BJ (cell line): ENCODE results near the gene JAK1. TPM values are rescaled to one million over a fixed set of nuclear protein-coding genes. Genes with fewer than 3 reads are reported as not detected.

Experiments
- CTCF ChIA-PET: fragments of 350-600 bp; formaldehyde crosslinking; extraction: SDS; loops from one replicate; lab custom pipeline; 2021; ENCODE audit warnings: antibody characterized with exemption, inconsistent platforms; lab: Yijun Ruan, JAX
- POLR2A ChIA-PET: fragments of 300-600 bp; sonication (Branson Sonifier 250); formaldehyde crosslinking; extraction: SDS; loops from one replicate; lab custom pipeline; 2021; ENCODE audit warnings: antibody characterized with exemption; lab: Charles Lee
- DNase-seq: peaks from one replicate; pipeline ENCODE4 v3.0.0-alpha.2; 2011; ENCODE audit warnings: low read depth
- H3K27me3 ChIP-seq: 2 replicates; pipeline ENCODE4 v1.6.0; 2011; ENCODE audit warnings: low read length; ENCODE audit not compliant: control insufficient read depth, insufficient read depth
- H3K36me3 ChIP-seq: 2 replicates; pipeline ENCODE4 v1.5.1; 2011; ENCODE audit warnings: low read length; ENCODE audit not compliant: control insufficient read depth, insufficient read depth
- H3K4me3 ChIP-seq: 2 replicates; pipeline ENCODE4 v1.5.1; 2011; ENCODE audit warnings: low read depth, mild to moderate bottlenecking, control low read depth, low read length
- polyA minus RNA-seq: library from RNA; depleted of rRNA, polyadenylated mRNA; stranded (reverse); fragments of >200 nt; gene quantifications from 2 replicates; pipeline ENCODE4 v1.2.3, GENCODE V29; 2011; rRNA and poly(A)+ RNA removed
- polyA plus RNA-seq: library from polyadenylated mRNA; depleted of rRNA; stranded (reverse); fragments of >200 nt; gene quantifications from 2 replicates; pipeline ENCODE4 v1.2.3, GENCODE V29; 2011; rRNA removed
- TF ChIP-seq, protein P1 (sequence below): IDR thresholded peaks from 2 replicates; pipeline ENCODE4 v1.5.1; 2011; ENCODE audit warnings: low read depth, mild to moderate bottlenecking, control low read depth, inconsistent platforms, low read length, moderate library complexity; ENCODE audit not compliant: insufficient read depth

JAK1 gene
- polyA plus RNA-seq: 95.0 and 121 TPM in 2 replicates
- polyA minus RNA-seq: 110 and 124 TPM in 2 replicates

DNA sequence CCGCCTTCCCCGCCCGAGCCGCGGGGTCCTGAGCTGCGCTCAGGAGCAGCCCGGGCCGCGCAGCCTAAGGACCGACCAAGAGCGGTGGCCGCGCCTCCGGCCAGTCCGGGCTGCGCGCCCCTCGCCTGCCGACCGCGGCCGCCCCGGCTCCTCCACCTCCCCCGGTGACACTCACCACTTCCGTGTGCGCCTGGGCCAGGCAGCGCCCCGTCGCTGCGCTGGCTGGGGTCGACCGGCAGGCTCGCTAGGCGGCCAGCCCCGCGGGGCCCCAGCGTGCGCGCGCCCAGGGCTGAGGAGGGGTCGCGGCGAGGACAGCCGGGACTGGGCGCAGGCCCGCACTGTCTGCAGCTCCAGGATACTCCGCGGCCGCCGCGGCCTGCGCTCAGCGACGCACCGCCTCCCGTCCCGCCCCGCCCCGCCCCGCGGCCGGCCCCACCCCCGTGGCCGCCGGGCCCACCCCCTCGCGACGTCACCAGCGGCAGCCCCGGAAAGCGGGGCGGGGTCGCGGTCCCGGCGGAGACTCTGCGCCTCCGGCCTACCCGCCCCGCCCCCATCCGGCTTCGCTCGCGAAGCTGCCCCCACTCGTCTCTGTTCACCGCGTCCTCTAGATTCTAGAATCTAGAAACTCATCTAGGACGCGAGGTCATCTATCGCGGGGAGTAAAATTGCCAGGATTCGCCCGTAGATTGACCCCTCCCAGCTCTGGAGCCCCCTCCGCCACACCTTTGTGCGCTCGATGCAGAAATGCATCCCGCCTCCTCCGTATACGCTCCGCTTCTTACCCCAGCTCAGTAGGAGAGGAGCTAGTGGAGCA, at the start of gene JAK1:
Gene JAK1 (minus strand): TSS at position 392 of the 814 bp plus-strand sequence. CDS start 80,285 bp downstream, outside the sequence.
- POLR2A ChIA-PET: interaction anchor here (0.5 to 0.6 kb wide), 3 partner anchors 68 to 288 kb away, joined by 3 to 5 read pairs (median 3); no protein-coding TSS in a partner anchor
- Histone ChIP-seq H3K4me3 (peak within 1 kb of the TSS; percentile 70), H3K36me3 (no peaks in the 10 kb centered on the region), H3K27me3 (no peaks in the 10 kb centered on the region)
- TF ChIP-seq, protein P1, sequence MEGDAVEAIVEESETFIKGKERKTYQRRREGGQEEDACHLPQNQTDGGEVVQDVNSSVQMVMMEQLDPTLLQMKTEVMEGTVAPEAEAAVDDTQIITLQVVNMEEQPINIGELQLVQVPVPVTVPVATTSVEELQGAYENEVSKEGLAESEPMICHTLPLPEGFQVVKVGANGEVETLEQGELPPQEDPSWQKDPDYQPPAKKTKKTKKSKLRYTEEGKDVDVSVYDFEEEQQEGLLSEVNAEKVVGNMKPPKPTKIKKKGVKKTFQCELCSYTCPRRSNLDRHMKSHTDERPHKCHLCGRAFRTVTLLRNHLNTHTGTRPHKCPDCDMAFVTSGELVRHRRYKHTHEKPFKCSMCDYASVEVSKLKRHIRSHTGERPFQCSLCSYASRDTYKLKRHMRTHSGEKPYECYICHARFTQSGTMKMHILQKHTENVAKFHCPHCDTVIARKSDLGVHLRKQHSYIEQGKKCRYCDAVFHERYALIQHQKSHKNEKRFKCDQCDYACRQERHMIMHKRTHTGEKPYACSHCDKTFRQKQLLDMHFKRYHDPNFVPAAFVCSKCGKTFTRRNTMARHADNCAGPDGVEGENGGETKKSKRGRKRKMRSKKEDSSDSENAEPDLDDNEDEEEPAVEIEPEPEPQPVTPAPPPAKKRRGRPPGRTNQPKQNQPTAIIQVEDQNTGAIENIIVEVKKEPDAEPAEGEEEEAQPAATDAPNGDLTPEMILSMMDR: no peak
- DNase-seq: no peak
- CTCF ChIA-PET: interaction anchor here (0.7 to 1.1 kb wide), 6 partner anchors 13 to 242 kb away, joined by 3 read pairs; no protein-coding TSS in a partner anchor

- CTCF ChIA-PET: no interaction called here
- Histone ChIP-seq H3K27me3 (no peaks in the 10 kb centered on the region), H3K4me3 (no peak overlapping the region), H3K36me3 (no peaks in the 10 kb centered on the region)
- DNase-seq: no peak
- TF ChIP-seq, protein P1: no peak
- POLR2A ChIA-PET: no interaction called here
Observed at GRCh38 chr1:65014321-65014720, 48.0 kb upstream of the JAK1 start.

GRCh38 chr1:65011983-65012382, 45.6 kb upstream of the JAK1 start:
- Histone ChIP-seq H3K4me3 (no peak overlapping the region), H3K27me3 (no peaks in the 10 kb centered on the region), H3K36me3 (no peaks in the 10 kb centered on the region)
- CTCF ChIA-PET: interaction anchor here (1.9 kb wide), 1 partner anchor 9 kb away, joined by 8 read pairs; no protein-coding TSS in a partner anchor
- POLR2A ChIA-PET: no interaction called here
- TF ChIP-seq, protein P1: no peak
- DNase-seq: no peak

GRCh38 chr1:65009724-65010420, 43.5 kb upstream of the JAK1 start:
- CTCF ChIA-PET: interaction anchor here (1.6 kb wide), 1 partner anchor 24 kb away, joined by 3 read pairs; no protein-coding TSS in a partner anchor
- TF ChIP-seq, protein P1: no peak

GRCh38 chr1:65009176-65009575, 42.8 kb upstream of the JAK1 start:
- CTCF ChIA-PET: no interaction called here
- POLR2A ChIA-PET: no interaction called here
- H3K4me3 ChIP-seq: no peak overlapping the region
- TF ChIP-seq, protein P1: no peak
- H3K36me3 ChIP-seq: no peaks in the 10 kb centered on the region
- no peaks in the 10 kb centered on the region for H3K27me3 ChIP-seq
- no peak for DNase-seq

More at GRCh38 chr1:65009724-65010420, 43.5 kb upstream of the JAK1 start:
- H3K36me3 ChIP-seq: no peaks in the 10 kb centered on the region
- no peak overlapping the region for H3K4me3 ChIP-seq
- POLR2A ChIA-PET: no interaction called here
- DNase-seq: no peak
- no peaks in the 10 kb centered on the region for H3K27me3 ChIP-seq
